OCI-LY7 (cell line): ENCODE data around the gene MICB. TPM values are rescaled to one million over a fixed set of nuclear protein-coding genes. Genes with fewer than 3 reads are reported as not detected.
A peak's percentile ranks its signal among the peaks of the same experiment; 100 is the strongest.

Experiments
- BruUV-seq: library from RNA; stranded (reverse); fragments of 400-500 nt; replicated peaks from 2 replicates; lab custom pipeline; 2021; lab: Mats Ljungman, UMichigan
- CTCF ChIA-PET: fragments of 300-600 bp; sonication (Branson Sonifier 250); formaldehyde crosslinking; loops from one replicate; lab custom pipeline; 2022; ENCODE audit warnings: antibody characterized with exemption; ENCODE audit not compliant: unreplicated experiment; lab: Charles Lee
- POLR2A ChIA-PET: fragments of 300-600 bp; sonication (Branson Sonifier 250); formaldehyde crosslinking; loops from one replicate; lab custom pipeline; 2022; ENCODE audit warnings: antibody characterized with exemption; lab: Charles Lee
- DNase-seq: peaks from one replicate; pipeline ENCODE4 v3.0.0-alpha.2; 2015; ENCODE audit warnings: low spot score
- H2AFZ ChIP-seq: fragments of 200-600 bp; sonication (generic), shearing (Covaris generic); 2 replicates; pipeline ENCODE4 v1.6.1; 2014; ENCODE audit warnings: mild to moderate bottlenecking, antibody characterized with exemption, low read length, moderate library complexity
- H3K27ac ChIP-seq: fragments of 200-600 bp; sonication (generic); 2 replicates; pipeline ENCODE4 v1.5.1; 2014; ENCODE audit warnings: mixed run types, low read depth, mild to moderate bottlenecking, moderate library complexity, low read length, inconsistent platforms; ENCODE audit not compliant: poor library complexity, severe bottlenecking
- H3K36me3 ChIP-seq: fragments of 200-600 bp; sonication (generic); 2 replicates; pipeline ENCODE4 v1.6.1; 2014; ENCODE audit warnings: mild to moderate bottlenecking, antibody characterized with exemption, low read length, moderate library complexity, mixed read lengths; ENCODE audit not compliant: insufficient read depth
- H3K4me1 ChIP-seq: fragments of 200-600 bp; sonication (generic); 2 replicates; pipeline ENCODE4 v1.5.1; 2014; ENCODE audit warnings: mild to moderate bottlenecking, low read length; ENCODE audit not compliant: insufficient read depth, poor library complexity, severe bottlenecking
- H3K4me2 ChIP-seq: fragments of 200-600 bp; sonication (generic); 2 replicates; pipeline ENCODE4 v1.6.1; 2014; ENCODE audit warnings: mild to moderate bottlenecking, low read length
- H3K4me3 ChIP-seq: fragments of 200-600 bp; sonication (generic); 2 replicates; pipeline ENCODE4 v1.5.1; 2014; ENCODE audit warnings: mild to moderate bottlenecking, low read depth, low read length; ENCODE audit not compliant: poor library complexity, severe bottlenecking
- H3K79me2 ChIP-seq: fragments of 200-600 bp; sonication (generic); 2 replicates; pipeline ENCODE4 v1.6.1; 2016; ENCODE audit warnings: low read depth, mild to moderate bottlenecking, low read length, moderate library complexity, mixed read lengths; ENCODE audit not compliant: insufficient read depth
- H3K9me2 ChIP-seq: fragments of 200-600 bp; sonication (generic); 2 replicates; pipeline ENCODE4 v1.6.1; 2016; ENCODE audit warnings: mild to moderate bottlenecking, low read length, mixed read lengths; ENCODE audit not compliant: insufficient read depth
- H3K9me3 ChIP-seq: fragments of 200-600 bp; sonication (generic); 2 replicates; pipeline ENCODE4 v1.6.1; 2014; ENCODE audit warnings: mild to moderate bottlenecking, mixed run types, low read length, mixed read lengths
- H4K20me1 ChIP-seq: fragments of 200-600 bp; sonication (generic); 2 replicates; pipeline ENCODE4 v1.6.1; 2014; ENCODE audit warnings: mild to moderate bottlenecking, antibody characterized with exemption, low read length, moderate library complexity, mixed read lengths; ENCODE audit not compliant: insufficient read depth
- CTCF ChIP-seq: fragments of 200-600 bp; sonication (generic); conservative IDR thresholded peaks from 2 replicates; pipeline ENCODE4 v1.5.1; 2014; ENCODE audit warnings: mild to moderate bottlenecking, antibody characterized with exemption, low read length, moderate library complexity, mixed read lengths
- EZH2phosphoT487 ChIP-seq: fragments of 200-600 bp; sonication (generic); IDR thresholded peaks from 2 replicates; pipeline ENCODE4 v1.6.1; 2018; ENCODE audit warnings: low read depth, borderline replicate concordance, mild to moderate bottlenecking, mixed run types, antibody characterized with exemption, low read length, moderate library complexity, mixed read lengths
- intact Hi-C: fragments of 100-400 bp; cut with micrococcal nuclease; formaldehyde crosslinking; loops from one replicate; pipeline ENCODE4 v1.10.0; 2022; ENCODE audit not compliant: unreplicated experiment
- total RNA-seq, 2 experiments: library from RNA; depleted of rRNA in 1 of 2; stranded (reverse); fragments of >200 nt in 1 of 2; shearing (Covaris generic) in 1 of 2; gene quantifications; 2 replicates each; pipeline ENCODE4 v1.2.3, GENCODE V29; 2014 to 2022

The MICB gene
- total RNA-seq, 2 experiments from 2014 or later = 26.3 to 32.4 TPM

- peaks cover 77% of the 10 kb centered on the region for H3K4me1 ChIP-seq
- peak overlapping the region; percentile 81 for H3K4me2 ChIP-seq
- POLR2A ChIA-PET = interaction anchor here (0.8 to 1.0 kb wide), 2 partner anchors 16 to 18 kb away, joined by 3 to 6 read pairs; partner anchors contain the start of genes DDX39B and TNF
- H3K9me2 ChIP-seq = no peaks in the 10 kb centered on the region
- CTCF ChIA-PET = interaction anchor here (1.6 kb wide), 1 partner anchor 16 kb away, joined by 3 read pairs; no protein-coding TSS in a partner anchor
- no peaks in the 10 kb centered on the region for H3K9me3 ChIP-seq
- no peaks in the 10 kb centered on the region for H4K20me1 ChIP-seq
- TF ChIP-seq EZH2phosphoT487 (no peak), CTCF (no peak)
- peaks cover 55% of the 10 kb centered on the region for H3K36me3 ChIP-seq
- no peak overlapping the region for H3K4me3 ChIP-seq
- H2AFZ ChIP-seq = no peak overlapping the region
- TSS peak; percentile 31 for BruUV-seq
- H3K79me2 ChIP-seq = no peaks in the 10 kb centered on the region
- intact Hi-C loops = no loop called here
- no peak for DNase-seq
- H3K27ac ChIP-seq = peak overlapping the region; percentile 94
Observed at GRCh38 chr6:31557443-31558317, 59.7 kb downstream of the MICB start.

- CTCF ChIA-PET = interaction anchor here (1.6 kb wide), 1 partner anchor 15 kb away, joined by 3 read pairs; no protein-coding TSS in a partner anchor
- Histone ChIP-seq H4K20me1 (no peaks in the 10 kb centered on the region), H3K27ac (peak overlapping the region; percentile 94), H3K4me1 (peaks cover 82% of the 10 kb centered on the region), H2AFZ (no peak overlapping the region), H3K36me3 (peaks cover 51% of the 10 kb centered on the region), H3K9me2 (no peaks in the 10 kb centered on the region), H3K4me3 (peak overlapping the region; percentile 57), H3K4me2 (peak overlapping the region; percentile 81), H3K79me2 (no peaks in the 10 kb centered on the region), H3K9me3 (no peaks in the 10 kb centered on the region)
- no TSS peak for BruUV-seq
- intact Hi-C loops = no loop called here
- POLR2A ChIA-PET = interaction anchor here (1.1 to 1.5 kb wide), 2 partner anchors 17 to 25 kb away, joined by 3 to 5 read pairs; partner anchors contain the start of gene TNF
- no peak for DNase-seq
- no peak for TF ChIP-seq EZH2phosphoT487
- no peak for TF ChIP-seq CTCF
Observed at GRCh38 chr6:31558318-31558625, 60.3 kb downstream of the MICB start.
